MM.1S (cell line): ENCODE measurements around the gene ADAMTS2.

Source experiments
- DNase-seq: peaks from one replicate; pipeline ENCODE4 v3.0.0-alpha.2; 2015
- H2AFZ ChIP-seq: fragments of 300-600 bp; sonication (generic); 2 replicates; pipeline ENCODE4 v1.6.0; 2016; ENCODE audit warnings: antibody characterized with exemption, low read length
- H3F3A ChIP-seq: fragments of 300-600 bp; sonication (generic); 2 replicates; pipeline ENCODE4 v1.6.1; 2016; ENCODE audit warnings: mild to moderate bottlenecking, antibody characterized with exemption, low read length, moderate library complexity, mixed read lengths; ENCODE audit not compliant: insufficient read depth
- H3K27ac ChIP-seq: fragments of 300-600 bp; sonication (generic); 2 replicates; pipeline ENCODE4 v1.5.1; 2016; ENCODE audit warnings: mild to moderate bottlenecking, low read length
- H3K27me3 ChIP-seq: fragments of 300-600 bp; sonication (generic); replicated peaks from 2 replicates; pipeline ENCODE4 v1.6.0; 2016; ENCODE audit warnings: low read length; ENCODE audit not compliant: insufficient read depth
- H3K36me3 ChIP-seq: fragments of 300-600 bp; sonication (generic); replicated peaks from 2 replicates; pipeline ENCODE4 v1.6.1; 2016; ENCODE audit warnings: mild to moderate bottlenecking, low read length, mixed read lengths; ENCODE audit not compliant: insufficient read depth
- H3K4me1 ChIP-seq: fragments of 300-600 bp; sonication (generic); 2 replicates; pipeline ENCODE4 v1.6.1; 2016; ENCODE audit warnings: low read length, mixed read lengths
- H3K4me2 ChIP-seq: fragments of 300-600 bp; sonication (generic); 2 replicates; pipeline ENCODE4 v1.6.0; 2016; ENCODE audit warnings: low read depth, low read length
- H3K4me3 ChIP-seq: fragments of 300-600 bp; sonication (generic); 2 replicates; pipeline ENCODE4 v1.5.1; 2016; ENCODE audit warnings: low read length, mixed read lengths
- H3K79me2 ChIP-seq: fragments of 300-600 bp; sonication (generic); 2 replicates; pipeline ENCODE4 v1.6.1; 2016; ENCODE audit warnings: mixed run types, low read length, mixed read lengths
- H3K9ac ChIP-seq: fragments of 300-600 bp; sonication (generic); 2 replicates; pipeline ENCODE4 v1.6.1; 2016; ENCODE audit warnings: low read length, mixed read lengths
- H3K9me2 ChIP-seq: fragments of 300-600 bp; sonication (generic); replicated peaks from 2 replicates; pipeline ENCODE4 v1.6.1; 2016; ENCODE audit warnings: mild to moderate bottlenecking, low read length, mixed read lengths; ENCODE audit not compliant: insufficient read depth
- H3K9me3 ChIP-seq: fragments of 300-600 bp; sonication (generic); replicated peaks from 2 replicates; pipeline ENCODE4 v1.6.1; 2016; ENCODE audit warnings: mild to moderate bottlenecking, low read length, mixed read lengths; ENCODE audit not compliant: insufficient read depth
- H4K20me1 ChIP-seq: fragments of 300-600 bp; sonication (generic); 2 replicates; pipeline ENCODE4 v1.6.1; 2016; ENCODE audit warnings: mild to moderate bottlenecking, low read length, moderate library complexity, mixed read lengths; ENCODE audit not compliant: insufficient read depth
- EZH2 ChIP-seq: fragments of 300-600 bp; sonication (generic); optimal IDR thresholded peaks from 2 replicates; pipeline ENCODE3; 2017; ENCODE audit warnings: low read depth, mild to moderate bottlenecking, antibody characterized with exemption, low read length, mixed read lengths
- EZH2phosphoT487 ChIP-seq: fragments of 300-600 bp; sonication (generic); IDR thresholded peaks from 2 replicates; pipeline ENCODE4 v1.6.1; 2018; ENCODE audit warnings: antibody characterized with exemption, low read length
- TF ChIP-seq, protein P1 (sequence below): fragments of 300-600 bp; sonication (generic); IDR thresholded peaks from 2 replicates; pipeline ENCODE4 v1.5.1; 2016; ENCODE audit warnings: antibody characterized with exemption, low read length, mixed read lengths

The ADAMTS2 gene

GRCh38 chr5:179220716-179221115 lies 124.5 kb downstream of the ADAMTS2 start:
- H3K79me2 ChIP-seq = no peaks in the 10 kb centered on the region
- H2AFZ ChIP-seq = no peak overlapping the region
- no peak overlapping the region for H3K4me2 ChIP-seq
- H3K27me3 ChIP-seq = peaks cover 2% of the 10 kb centered on the region; the same call in 1 of the 2 replicates
- no peaks in the 10 kb centered on the region for H3K4me1 ChIP-seq
- no peaks in the 10 kb centered on the region for H3K9me3 ChIP-seq
- TF ChIP-seq, protein P1, sequence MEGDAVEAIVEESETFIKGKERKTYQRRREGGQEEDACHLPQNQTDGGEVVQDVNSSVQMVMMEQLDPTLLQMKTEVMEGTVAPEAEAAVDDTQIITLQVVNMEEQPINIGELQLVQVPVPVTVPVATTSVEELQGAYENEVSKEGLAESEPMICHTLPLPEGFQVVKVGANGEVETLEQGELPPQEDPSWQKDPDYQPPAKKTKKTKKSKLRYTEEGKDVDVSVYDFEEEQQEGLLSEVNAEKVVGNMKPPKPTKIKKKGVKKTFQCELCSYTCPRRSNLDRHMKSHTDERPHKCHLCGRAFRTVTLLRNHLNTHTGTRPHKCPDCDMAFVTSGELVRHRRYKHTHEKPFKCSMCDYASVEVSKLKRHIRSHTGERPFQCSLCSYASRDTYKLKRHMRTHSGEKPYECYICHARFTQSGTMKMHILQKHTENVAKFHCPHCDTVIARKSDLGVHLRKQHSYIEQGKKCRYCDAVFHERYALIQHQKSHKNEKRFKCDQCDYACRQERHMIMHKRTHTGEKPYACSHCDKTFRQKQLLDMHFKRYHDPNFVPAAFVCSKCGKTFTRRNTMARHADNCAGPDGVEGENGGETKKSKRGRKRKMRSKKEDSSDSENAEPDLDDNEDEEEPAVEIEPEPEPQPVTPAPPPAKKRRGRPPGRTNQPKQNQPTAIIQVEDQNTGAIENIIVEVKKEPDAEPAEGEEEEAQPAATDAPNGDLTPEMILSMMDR = no peak
- no peak for TF ChIP-seq EZH2
- no peak for TF ChIP-seq EZH2phosphoT487
- H3K4me3 ChIP-seq = no peak overlapping the region
- no peaks in the 10 kb centered on the region for H4K20me1 ChIP-seq
- no peaks in the 10 kb centered on the region for H3K36me3 ChIP-seq
- H3K27ac ChIP-seq = no peak overlapping the region
- DNase-seq = no peak
- no peaks in the 10 kb centered on the region for H3F3A ChIP-seq
- H3K9ac ChIP-seq = no peak overlapping the region
- H3K9me2 ChIP-seq = no peaks in the 10 kb centered on the region

- Histone ChIP-seq H3K9ac (no peak overlapping the region), H3K9me2 (no peaks in the 10 kb centered on the region), H3K27me3 (peaks cover 7% of the 10 kb centered on the region), H3K27ac (no peak overlapping the region), H3K9me3 (no peaks in the 10 kb centered on the region), H4K20me1 (no peaks in the 10 kb centered on the region), H3K4me1 (no peaks in the 10 kb centered on the region), H3F3A (no peaks in the 10 kb centered on the region), H3K36me3 (no peaks in the 10 kb centered on the region), H2AFZ (no peak overlapping the region), H3K79me2 (no peaks in the 10 kb centered on the region), H3K4me3 (no peak overlapping the region), H3K4me2 (no peak overlapping the region)
- no peak for DNase-seq
- TF ChIP-seq, protein P1 = no peak
- TF ChIP-seq EZH2 = no peak
- no peak for TF ChIP-seq EZH2phosphoT487
Measured at GRCh38 chr5:179219661-179220620, 125.3 kb downstream of the ADAMTS2 start.

DNA sequence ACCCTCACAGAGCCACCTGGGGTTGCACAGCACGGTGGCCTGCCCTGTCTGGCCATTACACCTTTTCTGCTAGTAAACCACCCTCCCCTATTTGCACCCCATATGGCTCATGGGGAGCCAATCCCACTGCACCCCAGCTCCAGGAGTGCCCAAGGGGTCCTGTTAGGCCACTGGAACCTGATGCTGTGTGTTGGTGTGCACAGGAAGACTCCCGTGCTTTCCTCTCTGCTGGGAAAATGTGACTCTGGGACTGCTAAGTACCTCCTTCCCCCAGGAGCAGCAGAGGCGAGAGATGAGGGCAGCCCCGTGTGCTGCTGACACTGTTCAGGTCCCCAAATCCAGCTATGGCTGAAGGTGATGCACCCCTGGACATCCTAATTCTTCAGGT lies 126.3 kb downstream of the ADAMTS2 start:
- Histone ChIP-seq H4K20me1 (no peaks in the 10 kb centered on the region), H3K4me1 (no peaks in the 10 kb centered on the region), H3K4me2 (no peak overlapping the region), H3K9me3 (no peaks in the 10 kb centered on the region), H3K27ac (no peak overlapping the region), H3K36me3 (no peaks in the 10 kb centered on the region), H2AFZ (no peak overlapping the region), H3K27me3 (peaks cover 16% of the 10 kb centered on the region), H3K9me2 (no peaks in the 10 kb centered on the region), H3K79me2 (no peaks in the 10 kb centered on the region), H3F3A (no peaks in the 10 kb centered on the region), H3K4me3 (no peak overlapping the region), H3K9ac (no peak overlapping the region)
- no peak for DNase-seq
- TF ChIP-seq EZH2 = no peak
- TF ChIP-seq EZH2phosphoT487 = no peak
- TF ChIP-seq, protein P1 = no peak
